Lung microvascular endothelial cell (primary cell): ENCODE measurements around the gene MGAT5. TPM values are rescaled to one million over a fixed set of nuclear protein-coding genes. Genes with fewer than 3 reads are reported as not detected.
A peak's percentile ranks its signal among the peaks of the same experiment; 100 is the strongest.

Source experiments
- DNase-seq, 2 donors: peaks; one replicate each; pipeline versions ENCODE4 v3.0.0 to v3.0.0-alpha.2; 2010; ENCODE audit warnings: low read depth in 2 of 2
- total RNA-seq: library from RNA; depleted of rRNA; stranded (reverse); fragments of >200 nt; gene quantifications from 2 replicates; pipeline ENCODE4 v1.2.1, GENCODE V29; 2014

The MGAT5 gene
- total RNA-seq, 1 donor from 2014 or later, result 158 TPM

DNA sequence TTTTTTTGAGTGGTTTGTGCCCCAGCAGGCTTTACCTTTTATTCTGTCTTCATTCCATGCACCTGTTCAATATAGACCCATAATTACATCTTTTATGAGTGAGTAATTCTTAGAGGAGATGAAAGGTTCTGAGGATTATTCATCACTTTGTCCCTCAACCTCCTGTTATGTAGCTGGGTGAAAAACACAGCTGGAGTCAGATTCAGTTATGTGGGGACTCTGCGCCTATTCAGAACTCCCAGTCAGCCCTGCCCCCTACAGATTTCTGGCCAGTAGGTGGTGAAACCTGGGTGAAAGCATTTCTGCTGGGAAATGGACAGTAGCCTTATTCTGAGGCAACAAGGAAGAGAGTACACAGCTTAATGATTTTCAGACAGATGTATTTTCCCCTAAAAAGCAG is 107.8 kb downstream of the MGAT5 start:
- DNase-seq, result no peak

DNA sequence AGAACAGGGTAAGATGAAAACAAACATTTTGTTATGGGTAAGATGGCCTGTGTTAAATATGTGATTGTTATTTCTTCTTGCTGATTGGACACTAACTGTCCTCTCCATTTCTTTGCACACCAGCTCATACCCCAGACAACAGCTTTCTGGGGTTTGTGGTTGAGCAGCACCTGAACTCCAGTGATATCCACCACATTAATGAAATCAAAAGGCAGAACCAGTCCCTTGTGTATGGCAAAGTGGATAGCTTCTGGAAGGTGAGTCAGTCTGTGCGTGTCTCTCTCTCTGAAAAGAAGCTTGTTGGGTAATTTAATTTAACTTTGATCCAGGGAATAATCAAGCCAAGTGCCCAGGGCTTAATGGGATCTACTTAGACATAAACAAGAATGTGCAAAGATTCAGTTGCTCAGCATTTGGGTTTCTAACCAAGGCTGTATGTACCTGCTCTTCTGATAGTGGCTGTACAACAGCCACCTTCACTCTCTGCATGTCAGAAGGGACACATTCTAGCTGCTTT is 108.3 kb downstream of the MGAT5 start:
- DNase-seq, result no peak

DNA sequence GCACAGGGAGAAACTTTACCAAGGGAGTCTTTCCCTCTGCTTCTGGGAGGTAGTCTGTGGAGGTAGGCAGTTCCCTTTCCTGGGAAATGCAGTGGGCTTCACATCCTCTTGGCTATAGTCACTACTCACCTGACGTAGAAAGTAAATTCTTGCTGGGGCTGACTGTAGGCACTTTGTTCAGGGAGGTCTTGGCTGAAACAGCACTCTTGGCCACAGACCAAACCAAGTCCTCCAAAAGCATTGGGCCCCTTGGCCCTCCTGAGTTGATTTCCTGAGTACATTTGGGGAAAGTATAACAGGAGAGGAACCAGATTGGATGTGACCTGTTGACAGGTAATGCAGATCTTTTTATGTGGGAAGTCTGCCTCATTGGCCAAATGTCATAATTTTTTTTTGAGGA is 108.9 kb downstream of the MGAT5 start:
- DNase-seq, result no peak

DNA sequence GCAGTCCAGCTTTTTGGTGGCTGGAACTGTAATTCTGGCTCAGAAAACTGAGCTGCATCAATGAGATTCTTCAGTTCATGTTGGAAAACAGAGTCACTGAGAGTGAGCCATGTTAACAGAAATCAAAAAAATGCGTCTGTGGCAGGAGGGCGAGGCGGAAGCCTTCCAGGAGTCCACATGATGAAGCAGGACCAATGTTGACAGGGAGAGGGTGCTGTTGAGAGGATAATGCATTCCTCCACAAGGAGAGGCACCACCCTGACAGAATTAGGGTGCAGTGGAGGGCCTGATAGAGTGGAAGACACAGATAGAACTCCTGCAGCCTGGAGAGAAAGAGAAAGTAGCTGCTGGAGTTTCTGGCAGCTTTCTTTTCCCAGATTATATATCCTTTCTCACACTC is 111.5 kb downstream of the MGAT5 start:
- no peak for DNase-seq

DNA sequence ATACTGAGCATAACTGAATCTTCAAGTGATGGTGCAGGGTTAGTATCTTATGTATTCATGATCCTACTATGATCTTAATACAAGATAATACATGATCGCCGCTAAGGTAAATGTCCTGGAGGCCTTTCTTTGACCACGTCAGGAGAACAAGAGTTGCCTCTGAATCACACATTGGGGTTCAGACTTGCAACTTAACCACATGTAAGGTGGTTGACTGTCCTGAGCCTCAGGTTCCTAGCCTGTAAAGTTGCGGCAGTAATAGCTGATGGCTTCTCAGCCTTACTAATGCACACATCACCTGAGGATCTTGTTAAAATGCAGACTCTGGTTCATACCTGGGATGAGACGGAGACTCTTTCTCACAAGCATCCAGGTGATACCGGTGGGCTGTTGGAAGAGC is 112.5 kb downstream of the MGAT5 start:
- DNase-seq, result no peak

DNA sequence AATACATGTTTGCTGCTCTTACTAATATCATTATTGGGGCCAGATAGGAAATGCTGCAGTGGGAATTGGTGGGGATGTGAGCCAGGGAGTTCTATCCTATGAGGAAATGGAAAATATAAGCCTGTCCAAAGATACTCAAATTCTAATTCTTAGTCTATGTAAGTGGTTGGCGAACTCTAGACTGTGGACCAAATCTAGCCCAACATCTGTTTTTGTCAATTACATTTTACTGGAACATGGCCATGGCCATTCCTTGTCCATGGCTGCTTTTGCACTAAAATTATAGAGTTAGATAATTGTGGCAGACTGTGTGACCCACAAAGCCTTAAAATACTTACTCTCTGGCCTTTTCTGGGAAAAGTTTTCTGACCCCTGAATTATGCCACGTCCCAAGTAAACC is 113.3 kb downstream of the MGAT5 start:
- peak in 1 of 2 donors; percentile 79 for DNase-seq

DNA sequence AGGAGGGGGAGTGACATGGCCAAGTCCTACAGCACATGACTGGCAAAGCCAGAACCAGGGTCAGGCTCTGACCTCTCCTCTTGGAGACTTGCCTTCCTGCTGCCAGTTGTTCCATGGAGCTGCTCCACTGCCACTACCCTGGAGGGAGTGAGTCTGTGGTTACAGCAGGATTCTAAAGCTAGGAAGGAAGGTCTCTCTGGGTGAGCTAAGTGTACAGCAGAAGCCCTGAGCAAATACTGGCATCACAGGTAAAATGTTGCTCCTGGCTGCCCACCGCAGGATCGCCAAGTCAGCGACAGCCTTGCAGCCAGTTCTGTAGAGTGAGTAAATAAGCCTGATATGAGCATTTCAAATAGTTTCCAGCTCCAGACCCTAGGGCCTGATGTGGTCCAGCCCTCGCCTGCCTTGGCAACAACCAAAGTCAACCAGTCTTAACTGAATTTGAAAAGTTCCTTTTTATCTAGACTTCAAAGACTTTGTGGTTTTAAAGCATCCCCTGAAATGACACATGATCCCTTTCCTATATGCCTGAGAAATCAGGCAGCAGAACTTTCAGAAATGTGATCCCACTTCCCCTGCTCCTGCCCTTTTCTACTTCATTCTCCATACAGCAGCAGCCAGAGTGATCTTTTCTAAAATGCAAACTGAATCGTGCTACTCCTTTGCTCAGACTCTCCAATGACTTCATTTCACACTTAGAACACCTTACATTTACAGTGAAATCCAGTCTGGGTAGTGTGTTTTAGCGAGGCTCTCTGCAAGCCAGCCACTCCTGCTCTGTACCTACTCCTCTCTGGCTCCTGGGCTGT is 114.3 kb downstream of the MGAT5 start:
- peak in 1 of 2 donors; percentile 46 for DNase-seq

DNA sequence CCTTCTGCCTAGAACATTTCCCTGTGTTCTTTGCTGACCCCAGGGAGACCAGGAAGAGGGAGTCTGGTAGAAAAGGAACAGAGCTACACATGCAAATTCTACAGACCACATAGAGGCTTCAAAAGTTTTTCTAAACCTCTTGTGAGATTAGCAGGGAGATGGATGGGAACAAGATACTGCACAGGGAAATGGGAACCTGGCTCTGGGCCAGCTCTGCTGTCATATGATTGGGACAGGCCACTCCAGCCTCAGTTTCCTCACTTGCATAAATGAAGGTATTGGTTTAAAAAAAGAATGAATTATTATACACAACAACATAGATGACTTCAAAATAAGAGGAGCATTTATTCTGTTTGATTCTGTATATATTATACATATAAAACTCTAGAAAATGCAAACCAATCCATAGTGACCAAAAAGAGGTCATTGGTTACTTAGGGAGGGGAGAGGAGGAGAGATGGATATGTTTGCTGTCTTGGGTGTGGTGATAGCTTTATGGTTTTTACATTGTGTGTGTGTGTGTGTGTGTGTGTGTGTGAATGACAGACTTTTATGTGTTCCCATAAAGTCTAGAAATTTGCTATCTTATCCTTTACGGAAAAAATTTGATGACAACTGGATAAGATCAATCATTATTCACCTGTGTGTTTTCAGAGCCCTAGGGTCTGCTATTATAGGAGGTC is 115.5 kb downstream of the MGAT5 start:
- DNase-seq, result no peak

DNA sequence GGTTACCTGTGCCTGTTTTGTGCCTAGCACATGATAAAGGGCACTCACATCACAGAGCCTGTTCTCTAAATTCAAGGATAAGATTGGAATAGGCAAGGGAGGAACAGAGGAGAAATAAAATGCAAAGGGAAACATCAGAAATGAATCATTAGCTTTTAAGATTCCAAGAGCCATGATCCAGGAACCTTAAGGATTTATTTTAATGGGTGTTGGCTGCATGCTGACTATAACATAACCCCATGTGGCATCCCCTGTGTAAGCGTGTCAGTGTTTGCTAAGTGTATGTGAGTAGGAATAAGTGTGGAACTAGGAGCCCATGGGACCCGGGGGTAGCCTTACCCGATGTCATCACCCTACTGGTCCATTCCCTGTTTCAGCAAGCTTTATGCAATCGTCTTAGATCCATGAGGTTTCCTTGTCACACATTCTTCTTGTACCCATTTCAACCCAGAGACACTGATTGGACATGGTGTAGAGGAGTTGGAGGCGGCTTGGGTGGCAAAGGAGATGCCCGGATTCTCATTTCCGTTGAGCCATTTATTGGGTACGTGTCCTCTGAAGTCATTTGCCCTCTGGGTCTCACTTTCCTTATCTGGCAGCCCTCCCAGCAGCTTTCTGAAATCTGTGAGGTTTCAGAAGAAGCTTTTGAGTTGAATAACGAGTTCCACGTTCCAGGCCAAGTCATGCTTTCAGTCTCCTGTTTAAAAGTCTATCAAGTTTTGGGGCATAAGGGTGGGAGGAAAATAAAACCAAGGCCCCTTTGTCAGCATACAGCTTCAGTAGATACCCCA is 117.0 kb downstream of the MGAT5 start:
- DNase-seq, result no peak

DNA sequence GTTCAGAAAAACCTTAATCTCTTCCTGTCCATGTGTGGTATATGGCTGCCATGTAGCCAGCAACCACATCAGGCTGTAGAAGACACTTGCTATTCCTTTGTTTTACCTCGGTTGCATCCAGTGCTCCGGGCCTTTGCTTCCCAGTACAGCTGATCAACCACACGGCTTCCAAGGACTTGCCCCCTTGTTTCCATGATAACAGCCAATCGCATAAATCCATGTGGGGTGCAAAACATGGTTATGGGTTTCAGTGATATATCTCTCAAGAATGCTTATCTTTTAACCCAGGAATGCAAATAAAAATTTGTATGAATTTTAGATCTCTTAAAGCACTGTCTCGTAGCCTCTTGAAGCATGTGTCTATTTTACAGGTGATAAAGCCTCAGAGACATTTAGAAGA is 118.3 kb downstream of the MGAT5 start:
- no peak for DNase-seq

DNA sequence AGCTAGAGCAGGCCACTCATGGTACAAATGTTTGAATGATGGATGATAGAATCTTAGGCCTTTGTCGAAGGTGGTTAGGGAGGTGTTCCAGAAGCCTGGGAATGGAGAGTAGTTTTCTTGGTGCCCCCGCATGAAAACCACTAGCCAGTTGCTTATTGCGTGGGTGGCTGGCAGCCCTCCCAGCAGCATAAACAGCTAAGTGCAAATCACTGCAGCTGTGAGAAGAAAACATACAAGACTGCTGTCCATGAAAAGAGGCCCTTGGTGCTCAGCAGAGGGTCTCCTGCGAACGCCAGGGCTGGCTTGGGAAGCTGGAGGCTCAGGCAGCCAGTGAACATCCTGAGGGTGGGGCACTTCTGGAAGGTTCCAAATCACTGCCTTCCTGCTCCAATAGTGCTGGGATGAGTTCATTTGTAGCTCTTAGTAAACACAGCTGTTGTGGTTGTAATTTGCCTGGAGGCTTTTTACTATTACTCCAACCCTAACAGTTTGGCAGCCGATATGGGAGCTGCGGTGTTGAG is 118.8 kb downstream of the MGAT5 start:
- DNase-seq, result peak in 1 of 2 donors; percentile 31

DNA sequence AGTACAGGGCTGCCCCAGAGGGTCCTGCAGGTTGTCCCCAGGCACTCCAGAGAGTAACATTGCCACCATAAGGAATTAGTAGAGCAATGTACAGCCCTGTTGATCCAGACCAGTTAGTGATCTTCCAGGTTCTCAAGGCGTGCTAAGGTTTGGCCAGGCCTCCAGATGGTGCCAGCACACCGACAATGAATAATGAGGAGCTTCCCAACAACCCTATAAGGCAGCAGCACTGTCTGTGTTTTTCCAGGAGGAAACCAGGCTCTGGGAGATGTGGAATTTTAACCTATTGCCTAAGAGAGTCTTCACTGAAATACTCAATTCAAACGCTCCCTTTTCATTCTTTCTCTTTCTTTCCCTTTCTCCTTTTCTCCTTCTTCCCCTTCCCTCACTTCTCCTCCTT is 122.1 kb downstream of the MGAT5 start:
- peak; percentile 75 to 81 for DNase-seq

DNA sequence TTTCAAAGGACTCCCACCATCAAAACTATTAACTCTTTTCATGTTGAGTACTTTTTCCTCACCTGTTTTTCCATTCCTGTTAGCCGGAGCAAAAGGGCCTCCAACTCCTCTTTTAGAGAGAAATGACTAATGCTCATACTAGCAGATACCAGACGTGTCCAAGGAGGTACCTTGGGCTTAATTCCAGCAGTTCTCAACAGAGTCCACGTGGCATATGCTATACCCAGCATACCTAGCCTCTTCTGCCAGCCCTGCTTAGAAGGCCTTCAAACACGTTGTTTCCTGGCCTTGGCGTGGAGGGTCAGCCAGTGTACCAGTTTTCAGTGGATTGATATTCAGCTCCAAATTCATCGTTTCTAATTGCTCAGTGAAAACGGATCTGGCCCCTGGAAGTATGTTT is 123.9 kb downstream of the MGAT5 start:
- no peak for DNase-seq

DNA sequence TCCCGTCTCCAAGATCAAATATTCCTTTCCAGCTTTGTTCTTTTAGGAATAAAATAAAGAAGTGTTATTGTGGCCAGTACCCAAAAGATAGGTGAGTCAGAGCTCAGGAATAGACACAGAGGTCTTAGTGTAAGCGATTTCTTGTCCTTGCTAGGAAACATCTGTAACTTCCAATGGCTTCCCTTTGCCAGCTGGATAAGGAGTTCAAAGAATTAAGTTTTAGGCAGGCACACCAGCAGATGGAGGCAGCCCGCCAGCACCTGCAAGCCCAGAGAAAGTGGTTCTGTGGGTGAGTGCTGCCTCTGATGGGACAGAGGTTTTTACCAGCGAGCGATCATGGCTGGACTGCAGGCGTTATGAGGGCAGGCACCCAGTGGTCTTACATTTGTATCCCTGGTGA is 125.4 kb downstream of the MGAT5 start:
- peak in 1 of 2 donors; percentile 81 for DNase-seq

DNA sequence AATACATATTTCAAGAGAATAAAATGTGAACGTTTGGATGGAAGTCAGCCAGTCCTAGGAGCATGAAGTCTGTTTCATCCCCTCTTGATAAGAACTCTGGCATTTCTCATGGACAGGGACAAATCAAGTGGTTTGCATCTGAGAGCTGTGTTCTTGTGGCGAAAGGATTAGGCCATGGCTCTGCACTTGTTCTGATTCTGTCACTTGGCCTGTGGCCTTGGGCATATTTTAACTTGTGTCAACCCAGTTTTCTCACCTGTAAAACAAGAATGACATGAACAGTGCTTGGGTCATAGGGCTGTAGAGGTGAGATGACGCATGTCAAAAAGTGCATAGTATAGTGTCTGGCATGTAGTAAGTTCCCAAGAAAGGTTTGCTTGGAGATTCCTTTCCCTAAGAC is 125.8 kb downstream of the MGAT5 start:
- DNase-seq, result no peak

DNA sequence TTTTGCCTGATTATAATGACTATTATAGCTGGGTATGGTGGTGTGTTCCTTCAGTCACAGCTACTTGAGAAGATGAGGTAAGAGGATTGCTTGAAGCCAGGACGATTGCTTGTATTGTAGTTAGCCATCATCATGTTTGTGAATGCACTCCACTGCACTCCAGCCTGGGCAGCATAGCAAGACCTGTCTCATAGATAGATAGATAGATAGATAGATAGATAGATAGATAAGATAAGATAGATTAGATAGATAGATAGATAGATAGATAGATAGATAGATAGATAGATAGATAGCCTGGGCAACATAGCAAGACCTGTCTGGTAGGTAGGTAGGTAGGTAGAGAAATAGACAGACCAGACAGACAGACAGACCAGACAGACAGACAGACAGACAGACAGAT is 127.3 kb downstream of the MGAT5 start:
- DNase-seq, result no peak

DNA sequence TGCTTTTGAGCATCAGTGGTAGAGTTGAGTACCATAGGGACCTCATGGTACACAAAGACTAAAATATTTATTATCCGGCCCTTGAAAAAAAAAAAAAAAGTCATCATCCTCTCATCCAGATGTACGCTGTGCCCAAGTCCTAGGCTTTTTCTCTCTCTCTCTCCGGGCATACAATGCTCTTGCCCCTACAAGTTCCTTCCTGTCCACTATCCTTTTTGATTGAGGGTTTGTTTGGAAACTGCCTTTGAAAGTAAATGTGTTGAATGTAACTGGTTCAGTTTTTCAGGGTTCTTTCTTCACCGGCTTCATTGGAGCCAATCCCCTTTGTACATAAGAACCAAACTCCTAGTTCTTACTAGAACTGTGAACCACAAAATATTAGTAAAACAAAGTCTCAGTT is 130.3 kb downstream of the MGAT5 start:
- no peak for DNase-seq

DNA sequence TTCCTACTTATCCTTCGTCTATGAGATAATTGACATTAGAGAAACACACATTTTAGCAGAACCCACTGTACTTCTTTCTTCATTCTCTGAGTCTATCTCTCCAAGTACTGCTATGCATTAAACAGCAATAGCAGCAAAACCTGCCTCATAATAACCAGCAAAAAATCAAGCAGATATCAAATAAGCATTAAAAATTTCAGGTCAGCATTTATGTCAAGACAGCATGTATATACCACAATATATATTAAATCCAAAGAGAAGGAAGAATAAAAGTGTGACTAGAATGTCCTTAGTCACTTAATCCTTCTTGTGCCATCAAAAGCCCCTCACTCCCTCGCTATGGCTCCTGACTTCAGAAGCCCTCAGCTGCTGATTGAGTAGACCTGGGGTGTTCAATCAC is 131.3 kb downstream of the MGAT5 start:
- no peak for DNase-seq

DNA sequence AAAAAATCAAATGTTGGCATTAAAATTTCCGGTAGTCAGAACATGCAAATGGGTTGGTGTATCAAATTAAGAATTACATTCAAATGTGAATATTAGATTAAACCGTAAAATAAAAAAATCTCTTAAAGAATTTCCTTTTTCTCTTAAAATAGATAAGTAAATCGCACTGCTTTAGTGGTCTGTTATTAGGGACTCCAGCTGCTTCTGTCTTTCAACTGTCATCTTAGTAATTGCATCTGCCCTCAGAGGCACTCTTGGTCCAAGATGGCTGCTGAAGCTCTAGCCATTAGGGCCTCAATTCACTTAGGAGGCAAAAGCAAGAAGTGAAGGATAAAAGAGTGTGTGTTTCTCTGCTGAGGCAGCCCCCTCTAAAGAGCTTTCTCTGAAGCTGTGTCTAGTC is 132.4 kb downstream of the MGAT5 start:
- no peak for DNase-seq

DNA sequence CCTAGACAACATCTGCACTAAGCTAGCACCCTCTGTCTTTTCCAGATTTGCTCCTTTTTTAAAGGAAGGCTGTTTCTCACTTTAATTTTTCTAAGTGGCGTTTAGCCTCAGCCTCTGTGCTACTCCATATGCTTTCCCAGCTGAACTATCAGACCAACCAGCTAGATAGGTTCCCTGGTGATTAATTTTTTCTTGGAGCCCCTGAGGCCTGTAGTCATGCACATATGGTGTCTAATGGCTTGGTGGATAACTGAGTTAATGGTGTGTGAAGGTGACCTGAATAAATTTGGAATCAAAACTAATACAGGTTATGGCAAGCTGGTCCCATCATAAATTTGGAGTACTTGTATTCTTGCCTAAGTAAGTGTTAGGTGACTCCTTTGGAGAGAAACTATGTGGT is 135.5 kb downstream of the MGAT5 start:
- DNase-seq, result no peak

DNA sequence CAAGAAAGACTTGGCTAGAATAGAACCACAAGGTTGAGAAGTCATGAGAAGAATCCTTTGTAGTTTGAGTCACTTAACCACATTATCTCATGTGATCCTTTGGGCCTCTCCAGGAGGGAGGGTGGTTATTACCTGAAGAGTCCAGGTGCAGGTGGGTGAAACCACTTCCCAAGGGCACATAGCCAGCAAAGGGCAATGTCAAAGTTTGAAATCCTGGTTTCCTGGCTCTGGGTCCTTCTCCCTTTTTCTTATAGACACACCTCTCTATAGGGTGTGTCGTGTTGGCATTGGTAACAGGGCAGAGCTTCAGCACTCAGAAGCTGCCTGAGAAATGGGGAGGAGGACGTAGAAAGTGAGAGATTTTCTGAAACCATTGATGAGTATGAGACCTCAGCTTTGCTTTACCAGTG is 137.9 kb downstream of the MGAT5 start:
- no peak for DNase-seq
